IMR-90 (cell line): Measurements from ENCODE around the gene RADIL. TPM values are rescaled to one million over a fixed set of nuclear protein-coding genes. Genes with fewer than 3 reads are reported as not detected.
A peak's percentile ranks its signal among the peaks of the same experiment; 100 is the strongest.

Experiments
- ATAC-seq: fragments of 200-7000 bp; cut with Tn5 transposase; 2 replicates; pipeline ENCODE4 v1.9.1; 2020; ENCODE audit warnings: low read depth, mild to moderate bottlenecking, moderate library complexity
- BruUV-seq: library from RNA; stranded (reverse); fragments of 400-500 nt; replicated peaks from 2 replicates; lab custom pipeline; 2021; lab: Mats Ljungman, UMichigan
- CTCF ChIA-PET: fragments of 300-600 bp; formaldehyde crosslinking; extraction: SDS; loops from one replicate; lab custom pipeline; 2021; ENCODE audit warnings: antibody characterized with exemption; lab: Yijun Ruan, JAX
- POLR2A ChIA-PET: fragments of 300-600 bp; sonication (Branson Sonifier 250); formaldehyde crosslinking; loops from one replicate; lab custom pipeline; 2022; ENCODE audit warnings: antibody characterized with exemption; ENCODE audit not compliant: unreplicated experiment; lab: Charles Lee
- DNase-seq: peaks from one replicate; pipeline ENCODE4 v3.0.0; 2013
- H2AFZ ChIP-seq: replicated peaks from 2 replicates; pipeline ENCODE3; 2013; ENCODE audit warnings: low read length, mild to moderate bottlenecking; ENCODE audit not compliant: poor library complexity
- H2AK5ac ChIP-seq: 2 replicates; pipeline ENCODE4 v1.6.1; 2013; ENCODE audit warnings: low read depth, low read length, inconsistent platforms
- H2AK9ac ChIP-seq: replicated peaks from 2 replicates; pipeline ENCODE3; 2013; ENCODE audit warnings: mild to moderate bottlenecking, low read depth, low read length, moderate library complexity; ENCODE audit not compliant: poor library complexity
- H2BK120ac ChIP-seq: 2 replicates; pipeline ENCODE4 v1.6.1; 2013; ENCODE audit warnings: low read depth, low read length, inconsistent platforms
- H2BK15ac ChIP-seq: 3 replicates; pipeline ENCODE4 v1.6.1; 2013; ENCODE audit warnings: low read depth, low read length, inconsistent platforms
- H2BK20ac ChIP-seq: 2 replicates; pipeline ENCODE4 v1.6.1; 2013; ENCODE audit warnings: low read depth, mild to moderate bottlenecking, inconsistent platforms, low read length, moderate library complexity
- H2BK5ac ChIP-seq: 2 replicates; pipeline ENCODE4 v1.6.1; 2013; ENCODE audit warnings: mild to moderate bottlenecking, low read depth, low read length, inconsistent platforms; ENCODE audit not compliant: poor library complexity, severe bottlenecking
- H3K14ac ChIP-seq: replicated peaks from 2 replicates; pipeline ENCODE4 v1.6.1; 2013; ENCODE audit warnings: low read depth, low read length, inconsistent platforms
- H3K18ac ChIP-seq: 2 replicates; pipeline ENCODE4 v1.6.1; 2013; ENCODE audit warnings: low read depth, low read length, control low read depth
- H3K23ac ChIP-seq: 2 replicates; pipeline ENCODE4 v1.6.1; 2013; ENCODE audit warnings: low read depth, low read length, inconsistent platforms
- H3K27ac ChIP-seq: 2 replicates; pipeline ENCODE4 v1.5.1; 2013; ENCODE audit warnings: mild to moderate bottlenecking, control low read depth, low read length; ENCODE audit not compliant: insufficient read depth
- H3K27me3 ChIP-seq: 2 replicates; pipeline ENCODE4 v1.6.1; 2013; ENCODE audit warnings: low read length; ENCODE audit not compliant: control insufficient read depth, insufficient read depth
- H3K36me3 ChIP-seq: 2 replicates; pipeline ENCODE4 v1.6.1; 2013; ENCODE audit warnings: low read length, mixed read lengths; ENCODE audit not compliant: control insufficient read depth, insufficient read depth
- H3K4ac ChIP-seq: 2 replicates; pipeline ENCODE4 v1.6.1; 2013; ENCODE audit warnings: low read depth, low read length, inconsistent platforms
- H3K4me1 ChIP-seq: 2 replicates; pipeline ENCODE4 v1.6.1; 2013; ENCODE audit warnings: low read length, mixed read lengths; ENCODE audit not compliant: control insufficient read depth, insufficient read depth
- H3K4me2 ChIP-seq: 2 replicates; pipeline ENCODE4 v1.6.1; 2013; ENCODE audit warnings: low read depth, mild to moderate bottlenecking, control low read depth, low read length, moderate library complexity
- H3K4me3 ChIP-seq: 2 replicates; pipeline ENCODE4 v1.5.1; 2013; ENCODE audit warnings: low read depth, mild to moderate bottlenecking, control low read depth, low read length, moderate library complexity; ENCODE audit not compliant: insufficient read depth
- H3K56ac ChIP-seq: 2 replicates; pipeline ENCODE4 v1.6.1; 2013; ENCODE audit warnings: low read length, inconsistent platforms; ENCODE audit not compliant: insufficient read depth; ENCODE audit errors: extremely low read depth
- H3K79me1 ChIP-seq, 2 experiments: 2 replicates each; pipeline ENCODE4 v1.6.1; 2013; ENCODE audit warnings: low read length in 2 of 2, inconsistent platforms in 1 of 2, low read depth in 1 of 2
- H3K9ac ChIP-seq: 2 replicates; pipeline ENCODE4 v1.6.1; 2013; ENCODE audit warnings: low read depth, low read length, control low read depth
- H3K9me1 ChIP-seq: 2 replicates; pipeline ENCODE4 v1.6.1; 2013; ENCODE audit warnings: low read length, inconsistent platforms; ENCODE audit not compliant: insufficient read depth
- H3K9me3 ChIP-seq: 2 replicates; pipeline ENCODE4 v1.6.1; 2013; ENCODE audit warnings: low read length; ENCODE audit not compliant: control insufficient read depth, insufficient read depth
- H4K20me1 ChIP-seq: 2 replicates; pipeline ENCODE4 v1.6.1; 2013; ENCODE audit warnings: low read length, inconsistent platforms; ENCODE audit not compliant: insufficient read depth
- H4K5ac ChIP-seq: 2 replicates; pipeline ENCODE4 v1.6.1; 2013; ENCODE audit warnings: mild to moderate bottlenecking, low read depth, low read length, control low read depth
- H4K8ac ChIP-seq, 2 experiments: 2 replicates each; pipeline ENCODE4 v1.6.1; 2013; ENCODE audit warnings: low read depth in 2 of 2, low read length in 2 of 2, control low read depth in 1 of 2, inconsistent platforms in 1 of 2
- H4K91ac ChIP-seq: 2 replicates; pipeline ENCODE4 v1.6.1; 2013; ENCODE audit warnings: low read depth, low read length, inconsistent platforms; ENCODE audit not compliant: insufficient read depth
- MAFK ChIP-seq: IDR thresholded peaks from 2 replicates; pipeline ENCODE4 v1.6.1; 2012; ENCODE audit warnings: low read depth, low read length, improper control_type of control experiment
- MAZ ChIP-seq: IDR thresholded peaks from 2 replicates; pipeline ENCODE4 v1.6.1; 2012; ENCODE audit warnings: low read depth, mild to moderate bottlenecking, low read length, improper control_type of control experiment, moderate library complexity, borderline replicate concordance
- POLR2A ChIP-seq: IDR thresholded peaks from 2 replicates; pipeline ENCODE4 v1.6.1; 2012; ENCODE audit warnings: mild to moderate bottlenecking, low read depth, low read length
- SMC3 ChIP-seq: fragments of 150-350 bp; IDR thresholded peaks from 2 replicates; pipeline ENCODE4 v1.6.1; 2016; ENCODE audit warnings: low read depth, mild to moderate bottlenecking, antibody characterized with exemption, low read length, moderate library complexity
- WGBS, 2 experiments: methylation state at CpG; one replicate each; pipeline versions ENCODE4 v1.1.5 to v1.1.7; 2013; ENCODE audit warnings: missing lambda C conversion rate in 2 of 2; ENCODE audit not compliant: insufficient read length in 1 of 2; ENCODE audit errors: extremely low coverage in 2 of 2; 5-methylcytosine and 5-hydroxymethylcytosine counted together
- dilution Hi-C: fragments of 300-500 bp; cut with HindIII; formaldehyde crosslinking; loops from one replicate; pipeline ENCODE4 v1.14.3; 2018; ENCODE audit warnings: low sequenced_read_pairs; ENCODE audit not compliant: unreplicated experiment
- in situ Hi-C: fragments of 300-500 bp; cut with MboI; formaldehyde crosslinking; loops from 3 replicates; pipeline ENCODE4 v1.14.3; 2019; ENCODE audit warnings: low sequenced_read_pairs, inconsistent platforms, mixed read lengths
- intact Hi-C: fragments of 100-400 bp; cut with micrococcal nuclease; formaldehyde crosslinking; loops from 2 replicates; pipeline ENCODE4 v1.10.0; 2022
- polyA plus RNA-seq, 3 experiments: library from polyadenylated mRNA; depleted of rRNA; stranded (reverse); fragments of >200 nt; gene quantifications; 2 replicates each; pipeline ENCODE4 v1.2.3, GENCODE V29; 2012; ENCODE audit warnings: low replicate concordance in 1 of 3
- total RNA-seq: library from RNA; depleted of rRNA; stranded (reverse); fragments of >200 nt; gene quantifications from 2 replicates; pipeline ENCODE4 v1.2.3, GENCODE V29; 2012
- TF ChIP-seq, protein P1 (sequence below): conservative IDR thresholded peaks from 2 replicates; pipeline ENCODE4 v1.5.1; 2012; ENCODE audit warnings: mild to moderate bottlenecking, low read depth, low read length, improper control_type of control experiment
- TF ChIP-seq, protein P2 (sequence below): fragments of 150-350 bp; IDR thresholded peaks from 2 replicates; pipeline ENCODE4 v1.6.1; 2016; ENCODE audit warnings: low read depth, mild to moderate bottlenecking, low read length, moderate library complexity, borderline replicate concordance

The RADIL gene
- total and polyA plus RNA-seq, 2 of the 4 experiments (the other 2 are of a cell fraction): 0.18 to 0.48 TPM

DNA sequence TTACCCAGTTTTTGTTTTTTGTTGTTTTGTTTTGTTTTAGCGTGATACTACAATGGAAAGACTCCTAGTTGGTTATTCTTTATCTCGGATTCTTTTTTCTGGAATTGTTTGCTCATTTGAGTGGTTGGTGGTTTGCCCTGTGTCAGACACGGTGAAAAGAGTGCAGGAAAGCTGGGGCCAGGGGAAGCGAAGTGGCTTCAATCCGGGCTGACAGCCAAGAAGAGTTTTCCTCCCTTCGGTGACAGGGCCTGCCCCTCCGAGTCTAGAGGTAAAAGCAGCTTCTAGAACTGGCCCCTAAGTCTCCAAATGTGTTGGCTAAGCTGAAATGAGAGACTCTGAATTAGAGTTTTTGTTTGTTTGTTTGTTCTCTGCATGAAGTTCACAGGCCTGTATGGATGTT, 113.8 kb downstream of the RADIL start:
- Histone ChIP-seq H4K5ac (no peak overlapping the region), H3K27me3 (no peaks in the 10 kb centered on the region), H2AFZ (no peak overlapping the region), H3K56ac (no peak overlapping the region), H4K91ac (no peak overlapping the region), H3K36me3 (peaks cover 32% of the 10 kb centered on the region), H2BK120ac (no peak overlapping the region), H3K4me1 (no peaks in the 10 kb centered on the region; the same call in 1 of the 2 replicates), H4K20me1 (peaks cover 6% of the 10 kb centered on the region), H4K8ac (no peak overlapping the region), H3K9me1 (peaks cover 9% of the 10 kb centered on the region; the same call in 1 of the 2 replicates), H3K14ac (no peak overlapping the region), H3K79me1 (peaks cover 16 to 56% of the 10 kb centered on the region in 2 experiments), H3K4me2 (no peak overlapping the region), H2BK20ac (no peak overlapping the region), H2AK5ac (no peak overlapping the region), H3K23ac (no peak overlapping the region), H2AK9ac (no peak overlapping the region), H3K18ac (no peak overlapping the region), H3K9me3 (no peaks in the 10 kb centered on the region), H2BK15ac (no peak overlapping the region), H3K27ac (no peak overlapping the region), H3K4me3 (no peak overlapping the region), H2BK5ac (no peak overlapping the region), H3K4ac (no peak overlapping the region), H3K9ac (no peak overlapping the region)
- 0 out of 2 replicates have a peak, but pooled peaks have one; percentile 15 for ATAC-seq
- in situ Hi-C loops (loop anchor here (25.0 kb wide), 1 partner anchor 1907 kb away; no protein-coding TSS in a partner anchor), intact Hi-C loops (loop anchor here (10.0 kb wide), 1 partner anchor 155 kb away; no protein-coding TSS in a partner anchor), dilution Hi-C loops (no loop called here)
- peak; percentile 11 for DNase-seq
- WGBS, 2 experiments: 64% methylated on average over 2 of the region's 7 CpGs; no CpG with 5 or more reads in 1 of the 2 experiments
- TSS peak; percentile 16 for BruUV-seq
- ChIA-PET CTCF (no interaction called here), POLR2A (no interaction called here)
- TF ChIP-seq, protein P1, sequence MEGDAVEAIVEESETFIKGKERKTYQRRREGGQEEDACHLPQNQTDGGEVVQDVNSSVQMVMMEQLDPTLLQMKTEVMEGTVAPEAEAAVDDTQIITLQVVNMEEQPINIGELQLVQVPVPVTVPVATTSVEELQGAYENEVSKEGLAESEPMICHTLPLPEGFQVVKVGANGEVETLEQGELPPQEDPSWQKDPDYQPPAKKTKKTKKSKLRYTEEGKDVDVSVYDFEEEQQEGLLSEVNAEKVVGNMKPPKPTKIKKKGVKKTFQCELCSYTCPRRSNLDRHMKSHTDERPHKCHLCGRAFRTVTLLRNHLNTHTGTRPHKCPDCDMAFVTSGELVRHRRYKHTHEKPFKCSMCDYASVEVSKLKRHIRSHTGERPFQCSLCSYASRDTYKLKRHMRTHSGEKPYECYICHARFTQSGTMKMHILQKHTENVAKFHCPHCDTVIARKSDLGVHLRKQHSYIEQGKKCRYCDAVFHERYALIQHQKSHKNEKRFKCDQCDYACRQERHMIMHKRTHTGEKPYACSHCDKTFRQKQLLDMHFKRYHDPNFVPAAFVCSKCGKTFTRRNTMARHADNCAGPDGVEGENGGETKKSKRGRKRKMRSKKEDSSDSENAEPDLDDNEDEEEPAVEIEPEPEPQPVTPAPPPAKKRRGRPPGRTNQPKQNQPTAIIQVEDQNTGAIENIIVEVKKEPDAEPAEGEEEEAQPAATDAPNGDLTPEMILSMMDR: no peak
- TF ChIP-seq MAFK (no peak), SMC3 (no peak), POLR2A (no peak), MAZ (no peak)
- TF ChIP-seq, protein P2, sequence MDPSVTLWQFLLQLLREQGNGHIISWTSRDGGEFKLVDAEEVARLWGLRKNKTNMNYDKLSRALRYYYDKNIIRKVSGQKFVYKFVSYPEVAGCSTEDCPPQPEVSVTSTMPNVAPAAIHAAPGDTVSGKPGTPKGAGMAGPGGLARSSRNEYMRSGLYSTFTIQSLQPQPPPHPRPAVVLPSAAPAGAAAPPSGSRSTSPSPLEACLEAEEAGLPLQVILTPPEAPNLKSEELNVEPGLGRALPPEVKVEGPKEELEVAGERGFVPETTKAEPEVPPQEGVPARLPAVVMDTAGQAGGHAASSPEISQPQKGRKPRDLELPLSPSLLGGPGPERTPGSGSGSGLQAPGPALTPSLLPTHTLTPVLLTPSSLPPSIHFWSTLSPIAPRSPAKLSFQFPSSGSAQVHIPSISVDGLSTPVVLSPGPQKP: no peak
